Fibroblast of skin of abdomen (primary cell): ENCODE data around the gene CTNNBIP1.
A peak's percentile ranks its signal among the peaks of the same experiment; 100 is the strongest.

Source experiments
- DNase-seq: peaks from one replicate; pipeline ENCODE4 v3.0.0-alpha.2; 2013

The CTNNBIP1 gene

GRCh38 chr1:9875636-9876000 is 34.5 kb downstream of the CTNNBIP1 start:
- DNase-seq: no peak

- peak; percentile 71 for DNase-seq
Observed at GRCh38 chr1:9874959-9875635, 35.0 kb downstream of the CTNNBIP1 start.

DNA sequence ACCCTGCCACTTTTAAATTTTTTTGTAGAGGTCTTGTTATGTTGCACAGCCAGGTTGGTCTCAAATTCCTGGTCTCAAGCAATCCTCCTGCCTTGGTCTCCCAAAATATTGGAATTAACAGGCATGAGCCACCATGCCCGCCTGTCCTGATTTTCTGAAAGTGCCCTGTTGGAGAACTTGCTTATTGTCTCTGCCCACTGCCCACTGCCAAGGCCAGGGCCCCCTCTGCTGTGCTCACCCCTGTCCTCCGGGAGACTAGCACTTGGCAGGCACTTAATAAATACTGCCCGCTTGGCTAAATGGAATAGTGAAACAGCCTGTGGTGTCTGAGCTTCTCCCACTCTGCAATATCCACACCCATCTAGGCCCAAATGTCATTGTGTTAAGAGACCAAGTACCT is 35.7 kb downstream of the CTNNBIP1 start:
- no peak for DNase-seq

- no peak for DNase-seq
Observed at GRCh38 chr1:9873992-9874391, 36.1 kb downstream of the CTNNBIP1 start.

GRCh38 chr1:9873385-9873784 is 36.7 kb downstream of the CTNNBIP1 start:
- no peak for DNase-seq

- no peak for DNase-seq
Observed at GRCh38 chr1:9872430-9873165, 37.5 kb downstream of the CTNNBIP1 start.

DNA sequence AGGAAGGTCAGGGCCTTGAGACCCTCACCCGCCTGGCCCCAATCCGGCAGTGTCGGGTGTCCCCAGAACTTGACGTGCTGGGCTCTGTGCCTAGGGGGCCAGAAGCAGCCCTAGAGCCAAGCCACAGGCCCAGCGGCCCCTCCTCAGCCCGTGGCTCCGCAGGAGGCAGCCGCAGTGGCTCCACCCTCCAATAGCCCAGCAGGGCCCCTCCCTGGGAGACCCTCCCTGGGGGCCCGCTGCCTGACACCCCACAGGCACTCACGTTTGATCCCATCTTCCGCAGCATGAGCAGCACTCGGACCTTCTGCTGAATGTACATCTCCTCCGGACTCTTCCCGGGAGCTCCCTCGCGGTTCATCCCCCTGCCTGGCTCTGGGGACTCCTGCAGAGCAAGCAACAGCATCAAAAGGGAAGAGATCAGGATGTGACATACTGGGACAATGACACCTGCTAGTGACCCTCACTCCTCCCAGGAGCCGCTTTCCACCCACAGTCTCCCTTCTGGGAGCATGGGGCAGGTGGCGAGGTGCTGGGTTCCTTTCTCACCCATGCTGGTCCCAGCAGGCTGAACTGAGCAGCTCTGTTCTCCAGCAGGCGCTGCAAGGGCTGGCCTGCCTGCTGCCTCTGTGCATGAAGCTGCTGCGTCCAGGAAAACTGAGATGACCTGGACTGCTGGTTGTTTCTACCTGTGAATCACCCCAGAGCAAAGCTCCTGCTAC is 38.2 kb downstream of the CTNNBIP1 start:
- no peak for DNase-seq

DNA sequence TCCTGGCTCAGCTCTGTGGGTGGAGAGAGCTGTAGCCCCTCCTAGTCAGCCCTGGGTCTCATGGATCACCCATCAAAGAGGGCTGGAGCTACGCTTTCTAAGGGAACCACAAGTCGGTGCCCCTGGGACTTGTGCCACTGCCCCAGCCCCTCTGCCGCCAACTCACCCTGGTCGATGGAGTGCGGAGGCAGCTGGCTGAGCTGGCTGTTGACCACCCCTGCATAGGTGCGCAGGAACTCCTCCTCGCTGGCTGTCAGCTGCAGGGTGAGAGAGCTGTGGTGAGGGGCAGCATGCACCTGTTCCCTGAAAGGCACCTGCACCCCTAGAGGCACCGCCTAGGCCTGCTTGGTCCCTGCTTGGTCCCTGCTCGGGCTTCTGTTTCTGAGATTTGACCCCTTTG is 39.0 kb downstream of the CTNNBIP1 start:
- no peak for DNase-seq

DNA sequence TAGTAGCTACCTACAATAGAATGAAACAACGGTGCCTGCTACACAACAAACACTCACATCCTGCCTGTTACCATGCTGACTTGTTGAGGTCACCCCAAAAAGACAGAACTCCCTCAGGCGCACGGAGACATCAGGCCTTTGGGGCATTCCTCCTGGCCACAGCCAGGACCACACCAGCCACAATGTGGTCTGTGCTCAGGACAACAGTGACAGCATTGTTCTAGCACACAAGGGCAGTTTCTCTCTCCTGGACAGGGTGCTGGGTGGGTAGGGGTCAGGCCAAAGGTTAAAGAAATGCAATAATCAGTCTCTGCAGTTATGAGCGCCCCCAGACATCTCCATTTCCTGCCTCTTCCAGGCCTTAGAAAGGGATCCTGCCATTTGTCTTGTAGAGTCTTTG is 39.5 kb downstream of the CTNNBIP1 start:
- no peak for DNase-seq

GRCh38 chr1:9869831-9870251 is 40.2 kb downstream of the CTNNBIP1 start:
- no peak for DNase-seq

GRCh38 chr1:9868244-9868590 is 41.9 kb downstream of the CTNNBIP1 start:
- DNase-seq: no peak

- DNase-seq: peak; percentile 52
Observed at GRCh38 chr1:9867408-9868243, 42.4 kb downstream of the CTNNBIP1 start.

DNA sequence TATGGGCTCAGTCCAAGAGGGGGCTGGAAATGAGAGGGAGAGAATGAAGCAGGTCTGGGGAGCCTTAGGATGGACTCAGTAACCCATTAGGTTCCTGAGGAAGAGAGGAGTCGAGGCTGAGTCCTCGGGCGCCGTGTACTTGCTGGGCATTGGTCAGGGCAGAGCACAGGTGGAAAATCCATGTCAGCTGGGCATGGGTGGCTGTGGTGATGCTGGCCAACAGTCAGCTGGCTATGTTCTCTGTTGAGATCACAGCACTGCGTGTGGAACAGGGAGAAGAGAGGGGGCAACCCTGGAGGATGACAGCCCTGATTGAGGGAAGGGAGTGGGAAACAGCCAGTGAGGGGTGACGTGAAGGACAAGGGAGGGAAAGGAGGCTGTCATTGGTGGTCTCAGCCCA is 43.2 kb downstream of the CTNNBIP1 start:
- DNase-seq: no peak

GRCh38 chr1:9865724-9866123 is 44.3 kb downstream of the CTNNBIP1 start:
- DNase-seq: no peak

DNA sequence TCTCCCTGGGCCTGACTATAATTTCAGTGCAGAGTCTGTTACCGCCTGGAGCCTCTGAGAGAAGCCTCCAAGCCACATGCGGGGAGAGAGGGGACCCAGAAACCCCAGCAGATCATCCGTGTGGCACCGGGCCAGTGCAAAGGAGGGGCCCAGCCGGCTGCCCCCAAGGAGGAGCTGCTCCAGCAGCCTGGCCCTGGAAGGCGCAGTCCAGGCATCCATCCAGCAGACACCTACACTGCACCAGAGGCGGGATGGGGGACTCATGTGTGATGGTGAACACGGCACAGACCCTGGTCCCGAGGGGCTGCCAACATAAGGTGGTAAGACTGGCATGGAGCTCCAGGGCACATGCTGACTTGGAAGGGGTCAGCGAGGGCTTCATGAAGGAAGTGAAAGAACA is 46.7 kb downstream of the CTNNBIP1 start:
- DNase-seq: no peak

GRCh38 chr1:9861360-9861759 is 48.7 kb downstream of the CTNNBIP1 start:
- no peak for DNase-seq

DNA sequence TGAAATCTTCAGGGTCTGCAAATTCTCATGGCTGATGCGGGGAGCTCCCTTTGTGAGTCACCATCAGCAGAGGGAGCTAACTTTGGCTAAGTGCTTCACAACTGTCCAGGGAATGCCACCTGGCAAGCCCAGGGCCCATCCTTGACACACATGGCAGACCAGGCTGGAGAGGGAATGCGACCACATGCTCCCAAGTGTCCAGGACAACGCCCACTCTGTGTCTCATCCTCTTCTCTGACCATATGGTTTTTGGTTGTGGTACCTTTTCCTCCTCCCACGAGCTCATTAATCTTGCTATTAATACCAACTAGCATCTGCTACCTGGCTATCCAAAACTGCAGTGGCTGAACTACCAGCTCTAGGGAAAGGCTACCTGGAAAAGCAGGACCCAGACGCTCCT is 49.2 kb downstream of the CTNNBIP1 start:
- no peak for DNase-seq

- DNase-seq: no peak
Observed at GRCh38 chr1:9859281-9860014, 50.6 kb downstream of the CTNNBIP1 start.

- no peak for DNase-seq
Observed at GRCh38 chr1:9858293-9859035, 51.6 kb downstream of the CTNNBIP1 start.

GRCh38 chr1:9855186-9855585 is 54.9 kb downstream of the CTNNBIP1 start:
- no peak for DNase-seq

- no peak for DNase-seq
Observed at GRCh38 chr1:9853249-9853595, 56.8 kb downstream of the CTNNBIP1 start.
